HepG2 (cell line): ENCODE measurements around the gene SIGLEC9.

Experiments used
- CEBPB ChIP-seq: IDR thresholded peaks from 2 replicates; pipeline ENCODE4 v1.6.1; 2011; ENCODE audit warnings: low read depth, low read length, improper control_type of control experiment, borderline replicate concordance
- ELF1 ChIP-seq: sonication (generic); formaldehyde crosslinking; IDR thresholded peaks from 2 replicates; pipeline ENCODE4 v1.4.0; 2020; ENCODE audit warnings: missing genetic modification reagents
- FOXK1 ChIP-seq: sonication (generic); formaldehyde crosslinking; IDR thresholded peaks from 2 replicates; pipeline ENCODE4 v1.4.0; 2020; ENCODE audit warnings: low read depth, missing genetic modification reagents, borderline replicate concordance
- KDM3A ChIP-seq: IDR thresholded peaks from 2 replicates; pipeline ENCODE4 v1.6.1; 2018; ENCODE audit warnings: low read depth, missing compliant biosample characterization
- POLR2AphosphoS5 ChIP-seq: IDR thresholded peaks from 2 replicates; pipeline ENCODE4 v1.6.1; 2012; ENCODE audit warnings: low read depth, low read length
- RXRA ChIP-seq: sonication (generic); formaldehyde crosslinking; IDR thresholded peaks from 2 replicates; pipeline ENCODE4 v1.5.1; 2020; ENCODE audit warnings: missing genetic modification reagents
- ZNF121 ChIP-seq: sonication (generic); formaldehyde crosslinking; IDR thresholded peaks from 2 replicates; pipeline ENCODE4 v1.5.0; 2020; ENCODE audit warnings: mild to moderate bottlenecking, missing genetic modification reagents
- ZSCAN22 ChIP-seq: sonication (generic); formaldehyde crosslinking; IDR thresholded peaks from 2 replicates; pipeline ENCODE4 v1.4.0; 2020; ENCODE audit warnings: mild to moderate bottlenecking, missing genetic modification reagents
- TF ChIP-seq, protein P1 (sequence below): sonication (generic); formaldehyde crosslinking; IDR thresholded peaks from 2 replicates; pipeline ENCODE4 v1.4.0; 2020; ENCODE audit warnings: mild to moderate bottlenecking, missing genetic modification reagents
- TF ChIP-seq, protein P2 (sequence below): sonication (generic); formaldehyde crosslinking; IDR thresholded peaks from 2 replicates; pipeline ENCODE4 v1.5.0; 2020; ENCODE audit warnings: mild to moderate bottlenecking, missing genetic modification reagents, moderate library complexity
- TF ChIP-seq, protein P3 (sequence below): IDR thresholded peaks from 2 replicates; pipeline ENCODE4 v1.4.0; 2020; ENCODE audit warnings: mild to moderate bottlenecking, missing genetic modification reagents

DNA sequence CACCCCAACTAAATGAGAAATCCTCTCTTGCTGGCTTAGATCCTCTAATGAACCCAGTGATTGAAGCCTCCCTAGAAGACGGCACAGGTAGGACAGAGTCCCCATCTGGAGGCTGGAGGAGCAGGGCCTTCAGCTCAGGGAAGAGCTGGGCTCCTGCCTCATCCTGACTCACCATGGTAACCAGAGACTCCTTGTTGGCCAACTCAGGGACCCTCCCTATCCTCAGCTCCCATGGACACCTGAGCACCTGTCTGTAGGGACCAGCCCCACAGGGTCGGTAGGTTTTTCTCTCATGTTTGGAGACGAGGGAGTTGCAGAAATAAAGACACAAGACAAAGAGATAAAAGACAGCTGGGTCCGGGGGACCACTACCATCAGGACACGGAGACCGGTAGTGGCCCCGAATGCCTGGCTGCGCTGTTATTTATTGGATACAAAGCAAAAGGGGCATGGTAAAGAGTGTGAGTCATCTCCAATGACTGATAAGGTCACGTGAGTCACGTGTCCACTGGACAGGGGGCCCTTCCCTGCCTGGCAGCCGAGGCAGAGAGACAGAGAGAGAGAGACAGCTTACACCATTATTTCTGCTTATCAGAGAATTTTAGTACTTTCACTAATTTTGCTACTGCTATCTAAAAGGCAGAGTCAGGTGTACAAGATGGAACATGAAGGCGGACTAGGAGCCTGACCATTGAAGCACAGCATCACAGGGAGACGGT lies 44.0 kb downstream of the SIGLEC9 start:
- TF ChIP-seq FOXK1 (CRISPR knock-in tag) (no peak), ELF1 (CRISPR knock-in tag) (no peak), CEBPB (no peak), RXRA (CRISPR knock-in tag) (no peak), POLR2AphosphoS5 (no peak), ZSCAN22 (CRISPR knock-in tag) (no peak), KDM3A (CRISPR knock-in tag) (no peak), ZNF121 (CRISPR knock-in tag) (no peak)
- TF ChIP-seq, protein P1, sequence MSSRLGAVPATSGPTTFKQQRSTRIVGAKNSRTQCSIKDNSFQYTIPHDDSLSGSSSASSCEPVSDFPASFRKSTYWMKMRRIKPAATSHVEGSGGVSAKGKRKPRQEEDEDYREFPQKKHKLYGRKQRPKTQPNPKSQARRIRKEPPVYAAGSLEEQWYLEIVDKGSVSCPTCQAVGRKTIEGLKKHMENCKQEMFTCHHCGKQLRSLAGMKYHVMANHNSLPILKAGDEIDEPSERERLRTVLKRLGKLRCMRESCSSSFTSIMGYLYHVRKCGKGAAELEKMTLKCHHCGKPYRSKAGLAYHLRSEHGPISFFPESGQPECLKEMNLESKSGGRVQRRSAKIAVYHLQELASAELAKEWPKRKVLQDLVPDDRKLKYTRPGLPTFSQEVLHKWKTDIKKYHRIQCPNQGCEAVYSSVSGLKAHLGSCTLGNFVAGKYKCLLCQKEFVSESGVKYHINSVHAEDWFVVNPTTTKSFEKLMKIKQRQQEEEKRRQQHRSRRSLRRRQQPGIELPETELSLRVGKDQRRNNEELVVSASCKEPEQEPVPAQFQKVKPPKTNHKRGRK (CRISPR knock-in tag): no peak
- TF ChIP-seq, protein P2, sequence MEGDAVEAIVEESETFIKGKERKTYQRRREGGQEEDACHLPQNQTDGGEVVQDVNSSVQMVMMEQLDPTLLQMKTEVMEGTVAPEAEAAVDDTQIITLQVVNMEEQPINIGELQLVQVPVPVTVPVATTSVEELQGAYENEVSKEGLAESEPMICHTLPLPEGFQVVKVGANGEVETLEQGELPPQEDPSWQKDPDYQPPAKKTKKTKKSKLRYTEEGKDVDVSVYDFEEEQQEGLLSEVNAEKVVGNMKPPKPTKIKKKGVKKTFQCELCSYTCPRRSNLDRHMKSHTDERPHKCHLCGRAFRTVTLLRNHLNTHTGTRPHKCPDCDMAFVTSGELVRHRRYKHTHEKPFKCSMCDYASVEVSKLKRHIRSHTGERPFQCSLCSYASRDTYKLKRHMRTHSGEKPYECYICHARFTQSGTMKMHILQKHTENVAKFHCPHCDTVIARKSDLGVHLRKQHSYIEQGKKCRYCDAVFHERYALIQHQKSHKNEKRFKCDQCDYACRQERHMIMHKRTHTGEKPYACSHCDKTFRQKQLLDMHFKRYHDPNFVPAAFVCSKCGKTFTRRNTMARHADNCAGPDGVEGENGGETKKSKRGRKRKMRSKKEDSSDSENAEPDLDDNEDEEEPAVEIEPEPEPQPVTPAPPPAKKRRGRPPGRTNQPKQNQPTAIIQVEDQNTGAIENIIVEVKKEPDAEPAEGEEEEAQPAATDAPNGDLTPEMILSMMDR (CRISPR knock-in tag): no peak
- TF ChIP-seq, protein P3, sequence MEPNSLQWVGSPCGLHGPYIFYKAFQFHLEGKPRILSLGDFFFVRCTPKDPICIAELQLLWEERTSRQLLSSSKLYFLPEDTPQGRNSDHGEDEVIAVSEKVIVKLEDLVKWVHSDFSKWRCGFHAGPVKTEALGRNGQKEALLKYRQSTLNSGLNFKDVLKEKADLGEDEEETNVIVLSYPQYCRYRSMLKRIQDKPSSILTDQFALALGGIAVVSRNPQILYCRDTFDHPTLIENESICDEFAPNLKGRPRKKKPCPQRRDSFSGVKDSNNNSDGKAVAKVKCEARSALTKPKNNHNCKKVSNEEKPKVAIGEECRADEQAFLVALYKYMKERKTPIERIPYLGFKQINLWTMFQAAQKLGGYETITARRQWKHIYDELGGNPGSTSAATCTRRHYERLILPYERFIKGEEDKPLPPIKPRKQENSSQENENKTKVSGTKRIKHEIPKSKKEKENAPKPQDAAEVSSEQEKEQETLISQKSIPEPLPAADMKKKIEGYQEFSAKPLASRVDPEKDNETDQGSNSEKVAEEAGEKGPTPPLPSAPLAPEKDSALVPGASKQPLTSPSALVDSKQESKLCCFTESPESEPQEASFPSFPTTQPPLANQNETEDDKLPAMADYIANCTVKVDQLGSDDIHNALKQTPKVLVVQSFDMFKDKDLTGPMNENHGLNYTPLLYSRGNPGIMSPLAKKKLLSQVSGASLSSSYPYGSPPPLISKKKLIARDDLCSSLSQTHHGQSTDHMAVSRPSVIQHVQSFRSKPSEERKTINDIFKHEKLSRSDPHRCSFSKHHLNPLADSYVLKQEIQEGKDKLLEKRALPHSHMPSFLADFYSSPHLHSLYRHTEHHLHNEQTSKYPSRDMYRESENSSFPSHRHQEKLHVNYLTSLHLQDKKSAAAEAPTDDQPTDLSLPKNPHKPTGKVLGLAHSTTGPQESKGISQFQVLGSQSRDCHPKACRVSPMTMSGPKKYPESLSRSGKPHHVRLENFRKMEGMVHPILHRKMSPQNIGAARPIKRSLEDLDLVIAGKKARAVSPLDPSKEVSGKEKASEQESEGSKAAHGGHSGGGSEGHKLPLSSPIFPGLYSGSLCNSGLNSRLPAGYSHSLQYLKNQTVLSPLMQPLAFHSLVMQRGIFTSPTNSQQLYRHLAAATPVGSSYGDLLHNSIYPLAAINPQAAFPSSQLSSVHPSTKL (CRISPR knock-in tag): no peak
